Activated CD4-positive, alpha-beta T cell treated with anti-CD3 and anti-CD28 coated beads, Interleukin-2, amount 50 U/mL, for 48 hours (primary cell): ENCODE results near the gene RAD51B.

Experiments used
- DNase-seq, 2 experiments: peaks; one replicate each; pipeline ENCODE4 v3.0.0-alpha.2; 2020

Gene RAD51B

DNA sequence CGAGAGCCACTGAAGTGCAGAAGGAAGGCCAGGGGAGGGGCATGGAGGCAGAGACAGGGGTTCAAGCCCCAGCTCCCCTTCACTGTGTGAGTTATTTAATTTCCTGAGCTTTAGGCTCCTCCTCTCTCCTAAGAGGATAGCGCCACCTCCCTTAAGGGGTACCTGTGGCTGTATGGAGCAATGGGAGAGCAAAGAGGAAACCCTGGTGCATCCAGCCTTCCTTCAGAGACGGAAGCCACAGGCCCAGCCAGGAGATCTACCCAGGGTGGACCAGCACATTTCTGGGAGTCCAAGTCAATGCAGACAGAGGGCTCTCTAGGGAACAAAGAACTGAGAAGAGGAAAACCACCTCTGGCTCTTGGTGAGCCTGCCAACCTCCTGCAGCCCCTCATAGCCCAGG, 883.0 kb downstream of the RAD51B start:
- no peak for DNase-seq

- peak; percentile 30 to 52 for DNase-seq
Measured at GRCh38 chr14:68703093-68703492, 883.5 kb downstream of the RAD51B start.

DNA sequence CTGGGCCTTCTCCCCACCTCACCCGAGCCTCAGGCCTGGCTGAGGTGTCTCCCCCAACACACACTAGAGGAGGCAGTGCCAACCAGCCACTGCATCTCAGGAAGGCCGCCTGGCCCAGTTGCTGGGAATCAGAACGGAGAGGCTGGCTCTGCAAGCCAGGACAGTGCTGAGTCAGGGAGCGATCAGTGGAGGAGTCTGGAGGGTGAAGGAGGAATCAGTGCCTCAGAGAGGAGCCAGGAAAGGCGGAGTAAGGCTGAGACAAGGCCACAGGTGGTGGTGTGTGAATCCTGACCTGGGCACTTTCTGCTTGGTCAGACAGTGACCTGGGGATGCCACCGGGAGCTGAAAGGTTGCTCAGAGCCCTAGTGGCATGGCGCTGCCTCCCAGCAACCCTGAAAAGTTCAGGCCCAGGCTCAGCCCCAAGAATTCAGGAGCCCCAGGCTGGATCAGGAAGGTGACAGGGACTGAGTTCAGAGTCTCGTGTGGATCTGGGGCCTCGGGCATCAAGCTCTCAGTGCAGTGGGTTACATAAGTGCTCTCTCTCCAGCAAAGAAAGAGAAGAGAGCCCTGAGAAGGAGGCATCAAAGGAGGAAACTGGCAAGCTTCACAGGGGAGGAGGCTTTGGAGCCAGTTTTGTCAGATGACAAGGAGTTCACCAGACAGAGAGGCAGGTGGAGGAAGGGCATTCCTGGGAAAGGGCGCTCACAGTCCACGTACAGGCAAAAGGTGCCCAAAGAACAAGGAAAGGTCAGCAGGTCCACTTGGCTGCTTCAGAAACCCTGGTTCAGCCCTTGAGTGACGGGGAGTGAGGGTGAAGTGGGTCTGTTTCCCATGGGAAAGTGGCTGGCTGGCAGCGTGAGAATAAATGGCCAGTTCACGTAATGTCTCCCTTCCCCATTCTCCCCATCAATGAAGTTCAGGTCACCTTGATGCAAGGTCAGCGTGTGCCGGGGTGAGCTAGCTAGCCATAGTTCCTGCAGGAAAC, 885.4 kb downstream of the RAD51B start:
- DNase-seq = no peak

GRCh38 chr14:68705741-68706283, 886.2 kb downstream of the RAD51B start:
- DNase-seq = no peak

DNA sequence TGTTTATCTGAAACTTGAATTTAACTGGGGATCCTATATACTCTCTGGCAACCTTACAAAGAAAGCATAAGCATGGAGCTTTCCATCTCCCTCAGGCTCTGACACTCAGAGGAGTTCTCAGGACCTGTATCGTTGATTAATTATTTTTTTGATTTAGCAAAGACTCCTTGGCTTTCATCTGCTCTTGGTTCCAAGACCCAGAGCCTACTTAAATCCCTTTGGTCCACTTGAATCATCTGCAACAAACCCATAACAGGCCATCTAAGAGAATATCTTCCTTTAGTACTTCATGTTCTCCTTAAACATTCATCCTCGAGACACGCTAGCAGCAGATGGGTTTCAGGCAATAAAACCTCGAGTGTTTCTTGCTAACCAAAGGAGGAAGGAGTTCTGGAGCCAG, 887.9 kb downstream of the RAD51B start:
- no peak for DNase-seq

- DNase-seq = no peak
Measured at GRCh38 chr14:68708343-68708742, 888.8 kb downstream of the RAD51B start.

DNA sequence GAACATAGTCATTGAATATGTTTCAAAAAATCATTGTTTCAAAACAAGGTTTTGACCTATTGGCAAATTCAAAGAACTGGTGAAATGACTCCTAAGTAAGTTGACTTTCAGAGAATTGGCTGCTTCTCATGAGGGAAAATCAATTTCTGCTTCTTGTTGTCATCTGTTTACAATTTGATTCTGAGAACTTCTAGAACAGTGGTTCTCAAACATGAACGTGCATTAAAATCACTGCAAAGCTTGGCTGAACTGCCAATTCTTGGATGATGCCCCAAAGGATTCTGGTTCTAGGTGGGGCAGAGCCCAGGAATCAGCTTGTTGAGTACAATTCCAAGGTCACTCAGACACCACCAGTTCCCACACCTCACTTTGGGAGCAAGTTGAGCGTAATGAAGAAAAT, 889.4 kb downstream of the RAD51B start:
- no peak for DNase-seq

GRCh38 chr14:68710776-68711175, 891.2 kb downstream of the RAD51B start:
- DNase-seq = no peak

- peak in 1 of 2 experiments; percentile 17 for DNase-seq
Measured at GRCh38 chr14:68711561-68712309, 892.2 kb downstream of the RAD51B start.

- DNase-seq = no peak
Measured at GRCh38 chr14:68712703-68713370, 893.3 kb downstream of the RAD51B start.

- no peak for DNase-seq
Measured at GRCh38 chr14:68713782-68714181, 894.2 kb downstream of the RAD51B start.

- DNase-seq = peak in 1 of 2 experiments; percentile 32
Measured at GRCh38 chr14:68714991-68715924, 895.7 kb downstream of the RAD51B start.

- no peak for DNase-seq
Measured at GRCh38 chr14:68716698-68717097, 897.1 kb downstream of the RAD51B start.

DNA sequence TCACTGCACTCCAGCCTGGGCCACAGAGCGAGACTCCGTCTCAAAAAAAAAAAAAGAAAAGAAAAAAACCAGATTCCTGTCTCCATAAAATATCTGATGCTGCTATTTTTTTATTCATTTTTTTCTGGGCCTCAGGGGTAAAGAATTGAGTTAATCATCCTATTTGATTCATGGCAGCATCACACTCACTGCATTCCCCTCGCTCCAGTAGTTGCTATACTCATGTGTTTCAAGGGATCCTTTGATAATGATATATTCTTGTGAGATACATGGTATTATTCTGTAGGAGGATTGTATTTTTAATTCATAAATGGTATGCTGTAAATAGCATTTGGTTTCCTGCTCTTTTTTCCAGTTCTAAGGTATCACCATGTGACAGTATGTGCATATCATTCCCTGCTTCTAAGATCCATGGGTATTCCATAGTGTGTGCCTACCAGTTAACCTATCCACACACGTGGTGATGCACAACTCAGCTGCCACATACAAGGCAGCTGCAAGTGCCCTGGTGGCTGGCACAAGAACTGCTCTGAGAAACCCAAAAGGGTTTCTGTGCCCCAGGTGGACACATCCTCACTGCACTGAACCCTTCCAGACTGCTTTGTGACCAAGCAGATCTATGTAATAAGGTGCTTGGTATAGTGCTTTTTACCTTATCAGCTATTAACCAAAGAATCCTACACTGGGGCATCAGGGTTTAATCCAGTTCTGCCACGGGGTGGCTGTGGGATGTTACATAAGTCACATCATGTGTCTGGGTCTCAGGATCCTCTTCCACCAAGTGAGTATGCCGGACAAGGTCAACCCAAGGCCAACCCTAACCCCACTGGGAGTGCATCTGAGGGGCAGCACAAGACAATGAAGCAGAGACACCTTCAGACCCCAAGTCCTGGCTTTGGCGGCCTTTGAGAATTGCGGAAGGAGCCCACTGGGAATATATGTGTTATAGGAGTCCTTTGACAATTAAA, 898.7 kb downstream of the RAD51B start:
- DNase-seq = no peak

DNA sequence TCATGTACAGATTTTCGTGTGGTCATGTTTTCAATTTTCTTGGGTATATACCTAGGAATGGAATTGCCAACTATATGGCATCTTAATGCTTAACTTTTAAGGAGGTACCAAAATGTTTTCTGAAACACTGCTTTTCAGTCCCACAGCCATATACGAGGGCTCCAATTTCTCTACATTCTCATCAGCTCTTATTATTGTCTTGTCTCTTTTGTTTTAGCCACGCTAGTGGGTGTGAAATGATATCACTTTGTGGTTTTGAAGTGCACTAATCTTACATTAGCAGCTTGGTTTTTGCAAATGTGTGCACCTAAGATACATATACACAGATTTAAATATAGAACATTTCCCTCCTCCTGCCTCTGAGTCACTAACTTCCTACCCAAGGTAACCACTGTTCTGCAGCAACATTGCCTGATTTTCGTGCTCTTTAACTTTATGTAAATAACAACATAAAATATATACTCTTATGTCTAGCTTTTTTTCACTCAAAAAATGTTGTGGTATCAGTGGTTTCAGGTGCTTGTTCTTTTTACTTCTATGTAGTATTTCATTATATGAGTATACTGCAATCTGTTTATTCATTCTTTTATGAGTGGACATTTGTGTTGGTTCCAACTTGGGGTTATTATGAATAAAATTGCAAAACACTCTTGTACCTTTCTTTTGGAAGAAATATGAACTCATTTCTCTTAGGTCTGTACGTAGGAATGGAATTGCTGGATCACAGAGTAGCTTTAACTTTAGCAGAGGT, 900.2 kb downstream of the RAD51B start:
- no peak for DNase-seq

DNA sequence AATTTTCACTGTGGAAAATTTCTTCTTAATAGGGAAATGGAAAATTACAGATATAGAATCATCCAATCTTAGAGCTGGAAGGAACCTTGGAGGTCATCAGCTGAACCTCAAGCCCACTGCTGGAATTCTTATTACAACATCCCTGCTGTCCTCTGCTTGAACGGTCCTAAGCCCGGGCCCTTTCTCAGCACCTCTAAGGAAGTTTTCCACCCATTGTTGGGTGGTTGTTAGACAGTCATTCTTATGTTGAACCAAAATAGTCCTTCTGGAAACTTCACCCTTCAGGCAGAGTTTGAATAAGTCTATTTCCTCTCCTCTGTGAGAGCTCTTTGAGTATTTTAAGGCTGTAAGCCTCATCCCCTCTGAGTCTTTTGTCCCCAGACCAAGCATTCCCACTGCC, 902.6 kb downstream of the RAD51B start:
- no peak for DNase-seq

GRCh38 chr14:68722968-68723566, 903.5 kb downstream of the RAD51B start:
- DNase-seq = no peak

DNA sequence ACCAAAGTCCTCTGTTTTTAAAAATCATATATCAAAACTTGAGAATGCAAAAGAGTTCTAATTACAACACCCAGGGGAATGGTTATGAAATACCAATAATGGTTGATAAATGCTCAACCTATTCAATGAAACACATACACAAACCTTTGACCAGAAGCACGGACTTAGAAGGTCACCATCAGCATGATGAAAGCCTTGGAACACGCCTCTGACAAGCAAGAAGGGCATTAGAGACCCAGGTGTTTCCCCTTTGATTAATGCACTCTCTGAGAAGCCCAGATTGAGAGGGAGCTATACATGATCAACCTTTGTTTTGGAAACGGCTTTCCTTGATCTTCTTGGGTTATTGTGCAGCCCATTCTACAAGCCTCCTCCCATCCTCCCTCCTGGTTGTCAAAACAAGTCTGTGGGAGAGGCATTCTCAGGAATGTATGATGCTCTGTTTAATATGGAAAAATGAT, 904.3 kb downstream of the RAD51B start:
- DNase-seq = no peak

DNA sequence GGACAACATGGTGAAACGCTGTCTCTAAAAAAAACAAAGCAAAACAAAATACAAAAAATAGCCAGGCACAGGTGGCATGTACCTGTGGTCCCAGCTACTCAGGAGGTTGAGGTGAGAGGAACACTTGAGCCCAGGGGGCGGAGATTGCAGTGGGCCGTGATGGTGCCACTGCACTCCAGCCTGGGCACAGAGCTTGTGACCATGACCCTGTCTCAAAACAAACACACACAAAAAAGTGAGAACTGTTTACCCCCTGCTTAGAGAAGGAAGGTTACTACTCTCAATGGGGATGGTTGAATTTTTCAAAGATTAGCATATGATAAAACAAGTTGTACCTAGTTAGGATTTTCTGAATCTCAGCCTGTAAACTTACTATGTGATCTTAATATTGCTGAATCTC, 905.3 kb downstream of the RAD51B start:
- no peak for DNase-seq
